BE2C (cell line): ENCODE measurements around the gene TIMM21.

Experiments
- DNase-seq: peaks from one replicate; pipeline ENCODE4 v3.0.0-alpha.2; 2020
- H3K27me3 ChIP-seq: fragments of 250-450 bp; sonication (Bioruptor Pico); 2 replicates; pipeline ENCODE4 v1.5.1; 2020; ENCODE audit warnings: mild to moderate bottlenecking
- H3K36me3 ChIP-seq: fragments of 250-450 bp; sonication (Bioruptor Pico); 2 replicates; pipeline ENCODE4 v1.5.1; 2020; ENCODE audit warnings: mild to moderate bottlenecking
- H3K4me1 ChIP-seq: fragments of 250-450 bp; sonication (Bioruptor Pico); 2 replicates; pipeline ENCODE4 v1.5.1; 2020
- H3K4me3 ChIP-seq: 2 replicates; pipeline ENCODE4 v1.5.1; 2011; ENCODE audit warnings: low read depth, low read length
- H3K9me3 ChIP-seq: fragments of 250-450 bp; sonication (Bioruptor Pico); 2 replicates; pipeline ENCODE4 v1.5.1; 2020
- TF ChIP-seq, protein P1 (sequence below): IDR thresholded peaks from 2 replicates; pipeline ENCODE4 v1.5.1; 2012; ENCODE audit warnings: mild to moderate bottlenecking, low read depth, low read length

The TIMM21 gene

GRCh38 chr18:74128159-74128558 lies 20.2 kb upstream of the TIMM21 start:
- Histone ChIP-seq H3K36me3 (no peaks in the 10 kb centered on the region), H3K4me1 (no peaks in the 10 kb centered on the region), H3K27me3 (peaks cover 41% of the 10 kb centered on the region), H3K4me3 (no peak overlapping the region), H3K9me3 (no peaks in the 10 kb centered on the region)
- DNase-seq = no peak
- TF ChIP-seq, protein P1, sequence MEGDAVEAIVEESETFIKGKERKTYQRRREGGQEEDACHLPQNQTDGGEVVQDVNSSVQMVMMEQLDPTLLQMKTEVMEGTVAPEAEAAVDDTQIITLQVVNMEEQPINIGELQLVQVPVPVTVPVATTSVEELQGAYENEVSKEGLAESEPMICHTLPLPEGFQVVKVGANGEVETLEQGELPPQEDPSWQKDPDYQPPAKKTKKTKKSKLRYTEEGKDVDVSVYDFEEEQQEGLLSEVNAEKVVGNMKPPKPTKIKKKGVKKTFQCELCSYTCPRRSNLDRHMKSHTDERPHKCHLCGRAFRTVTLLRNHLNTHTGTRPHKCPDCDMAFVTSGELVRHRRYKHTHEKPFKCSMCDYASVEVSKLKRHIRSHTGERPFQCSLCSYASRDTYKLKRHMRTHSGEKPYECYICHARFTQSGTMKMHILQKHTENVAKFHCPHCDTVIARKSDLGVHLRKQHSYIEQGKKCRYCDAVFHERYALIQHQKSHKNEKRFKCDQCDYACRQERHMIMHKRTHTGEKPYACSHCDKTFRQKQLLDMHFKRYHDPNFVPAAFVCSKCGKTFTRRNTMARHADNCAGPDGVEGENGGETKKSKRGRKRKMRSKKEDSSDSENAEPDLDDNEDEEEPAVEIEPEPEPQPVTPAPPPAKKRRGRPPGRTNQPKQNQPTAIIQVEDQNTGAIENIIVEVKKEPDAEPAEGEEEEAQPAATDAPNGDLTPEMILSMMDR = no peak

DNA sequence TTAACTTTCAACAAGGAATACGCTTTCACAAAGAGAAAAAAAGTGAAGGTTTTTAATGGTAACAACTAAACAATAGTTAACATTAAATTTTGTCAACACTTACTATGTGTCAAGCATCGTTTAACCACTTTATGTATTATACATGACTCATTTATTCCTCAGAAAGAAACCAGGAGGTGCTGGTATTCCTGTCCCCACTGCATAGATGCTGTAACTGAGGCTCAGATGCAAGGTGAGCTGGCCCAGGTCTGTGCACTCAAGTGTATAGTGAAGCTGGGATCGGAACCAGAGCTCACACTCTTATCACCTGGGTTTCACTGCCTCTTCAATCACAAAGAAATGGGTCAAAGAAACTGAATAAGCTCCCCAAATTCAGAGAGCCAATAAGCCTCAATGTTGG lies 17.2 kb upstream of the TIMM21 start:
- Histone ChIP-seq H3K36me3 (no peaks in the 10 kb centered on the region), H3K27me3 (peaks cover 17% of the 10 kb centered on the region), H3K4me3 (no peak overlapping the region), H3K4me1 (no peaks in the 10 kb centered on the region), H3K9me3 (no peaks in the 10 kb centered on the region)
- no peak for DNase-seq
- TF ChIP-seq, protein P1 = no peak

- Histone ChIP-seq H3K36me3 (no peaks in the 10 kb centered on the region), H3K9me3 (no peaks in the 10 kb centered on the region), H3K4me3 (no peak overlapping the region), H3K27me3 (peaks cover 16% of the 10 kb centered on the region), H3K4me1 (no peaks in the 10 kb centered on the region)
- TF ChIP-seq, protein P1 = no peak
- no peak for DNase-seq
Observed at GRCh38 chr18:74132201-74132600, 16.1 kb upstream of the TIMM21 start.

GRCh38 chr18:74137920-74138538 lies 10.3 kb upstream of the TIMM21 start:
- 0 out of 2 replicates have a peak, but pooled peaks cover 3% of the 10 kb centered on the region for H3K27me3 ChIP-seq
- H3K36me3 ChIP-seq = no peaks in the 10 kb centered on the region
- TF ChIP-seq, protein P1 = no peak
- no peaks in the 10 kb centered on the region for H3K9me3 ChIP-seq
- H3K4me3 ChIP-seq = no peak overlapping the region
- H3K4me1 ChIP-seq = no peaks in the 10 kb centered on the region
- DNase-seq = no peak

GRCh38 chr18:74139411-74139810 lies 8.9 kb upstream of the TIMM21 start:
- Histone ChIP-seq H3K27me3 (0 out of 2 replicates have a peak, but pooled peaks cover 3% of the 10 kb centered on the region), H3K36me3 (no peaks in the 10 kb centered on the region), H3K9me3 (no peaks in the 10 kb centered on the region), H3K4me1 (no peaks in the 10 kb centered on the region), H3K4me3 (no peak overlapping the region)
- no peak for DNase-seq
- TF ChIP-seq, protein P1 = no peak

GRCh38 chr18:74139888-74140287 lies 8.4 kb upstream of the TIMM21 start:
- H3K27me3 ChIP-seq = 0 out of 2 replicates have a peak, but pooled peaks cover 3% of the 10 kb centered on the region
- TF ChIP-seq, protein P1 = no peak
- no peaks in the 10 kb centered on the region for H3K9me3 ChIP-seq
- no peak for DNase-seq
- H3K4me1 ChIP-seq = no peaks in the 10 kb centered on the region
- no peak overlapping the region for H3K4me3 ChIP-seq
- H3K36me3 ChIP-seq = no peaks in the 10 kb centered on the region
